Motor neuron (in vitro differentiated cells): ENCODE data around the gene NELL1. TPM values are rescaled to one million over a fixed set of nuclear protein-coding genes. Genes with fewer than 3 reads are reported as not detected.
A peak's percentile ranks its signal among the peaks of the same experiment; 100 is the strongest.
"Not testable (repeated sequence)": the region's sequence is repeated elsewhere in the genome, so short reads cannot be mapped to it uniquely, and the experiment has no call there.

Experiments used
- ATAC-seq, 8 experiments: fragments of 200-7000 bp; cut with Tn5 transposase; replicated peaks in 6 of 8; 2 replicates each; pipeline ENCODE4 v1.8.0; 2021; ENCODE audit warnings: mild to moderate bottlenecking in 8 of 8, moderate library complexity in 8 of 8
- H3K27ac ChIP-seq, 2 donors: fragments of 250-450 bp; sonication (Bioruptor Pico); 2 replicates each; pipeline ENCODE4 v1.9.0; 2021; ENCODE audit warnings: antibody characterized with exemption in 2 of 2, mild to moderate bottlenecking in 2 of 2, moderate library complexity in 1 of 2
- H3K4me1 ChIP-seq, 2 donors: fragments of 250-450 bp; sonication (Bioruptor Pico); replicated peaks in 1 of 2; 2 replicates each; pipeline ENCODE4 v1.6.1; 2021; ENCODE audit warnings: antibody characterized with exemption in 2 of 2, mild to moderate bottlenecking in 2 of 2, moderate library complexity in 1 of 2
- H3K4me3 ChIP-seq, 5 donors: fragments of 250-450 bp; sonication (Bioruptor Pico); 2 replicates each; pipeline ENCODE4 v1.9.0; 2021; ENCODE audit warnings: antibody characterized with exemption in 5 of 5, mild to moderate bottlenecking in 5 of 5, moderate library complexity in 4 of 5
- WGBS, 10 experiments: fragments of 450-650 bp; shearing (Covaris generic); methylation state at CpG; one replicate each; pipeline ENCODE4 v1.0.0; 2022; 5-methylcytosine and 5-hydroxymethylcytosine counted together
- in situ Hi-C, 9 experiments: fragments of 400-800 bp; cut with MboI; loops; one replicate each; pipeline ENCODE4 v1.15.0; 2021; ENCODE audit warnings: low sequenced_read_pairs in 9 of 9, low pct_unique_long_range_greater_than_20kb in 2 of 9; ENCODE audit not compliant: unreplicated experiment in 9 of 9
- total RNA-seq, 8 experiments: library from RNA; unstranded; fragments of 300-600 nt; gene quantifications; 2 replicates each; pipeline versions ENCODE4 v1.2.3 to v1.2.4, GENCODE V29; 2022

Gene NELL1
- total RNA-seq, 8 experiments from 2014 or later, result 0.25 to 129 (median 46.4) TPM

DNA sequence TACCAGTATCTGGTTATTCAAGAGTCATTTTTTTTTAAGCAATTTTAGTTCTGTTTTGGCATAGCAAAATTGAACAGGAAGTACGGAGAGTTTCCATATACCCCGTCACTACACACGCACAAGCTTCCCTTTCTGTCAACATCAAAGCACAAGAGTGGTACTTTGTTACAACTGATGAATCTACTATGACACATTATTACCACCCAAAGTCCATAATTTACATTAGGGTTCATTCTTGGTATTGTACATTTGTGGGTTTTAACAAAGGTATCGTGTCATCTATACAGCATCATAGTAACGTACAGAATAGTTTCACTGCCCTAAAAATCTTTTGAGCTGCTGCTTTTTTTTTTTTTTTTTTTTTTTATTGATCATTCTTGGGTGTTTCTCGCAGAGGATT lies 192.9 kb downstream of the NELL1 start:
- H3K4me3 ChIP-seq, ATAC-seq, in situ Hi-C loops, H3K27ac ChIP-seq: not testable (repeated sequence)
- WGBS, 10 experiments, result 46 to 100% (median 66%) methylated on average over 1 to 5 of the region's 6 CpGs; no CpG with 5 or more reads in 1 of the 10 experiments
- peaks cover 11 to 39% of the 10 kb centered on the region in 2 donors for H3K4me1 ChIP-seq

DNA sequence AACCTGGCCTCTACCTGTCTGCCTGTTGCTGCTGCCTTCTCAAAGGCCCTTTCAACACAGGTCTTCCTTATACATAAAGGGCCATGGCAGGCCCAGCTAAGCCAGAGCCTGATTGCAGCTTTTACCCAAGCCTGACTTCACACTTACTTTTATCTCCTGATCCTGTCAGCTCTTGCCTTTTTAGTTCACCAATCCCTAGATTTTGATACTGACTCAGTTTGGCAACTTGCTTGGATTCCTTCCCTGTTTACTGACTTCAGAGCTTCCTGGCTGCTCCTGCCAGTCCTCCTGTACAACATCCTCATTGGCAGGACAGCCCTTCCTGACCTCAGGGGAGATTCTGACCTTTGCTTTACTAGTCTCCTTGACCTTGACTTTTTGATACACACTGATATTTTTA lies 195.2 kb downstream of the NELL1 start:
- Histone ChIP-seq H3K27ac (no peak overlapping the region), H3K4me3 (no peak overlapping the region), H3K4me1 (peaks cover 11 to 29% of the 10 kb centered on the region in 2 donors)
- no peak for ATAC-seq
- in situ Hi-C loops, result no loop called here

DNA sequence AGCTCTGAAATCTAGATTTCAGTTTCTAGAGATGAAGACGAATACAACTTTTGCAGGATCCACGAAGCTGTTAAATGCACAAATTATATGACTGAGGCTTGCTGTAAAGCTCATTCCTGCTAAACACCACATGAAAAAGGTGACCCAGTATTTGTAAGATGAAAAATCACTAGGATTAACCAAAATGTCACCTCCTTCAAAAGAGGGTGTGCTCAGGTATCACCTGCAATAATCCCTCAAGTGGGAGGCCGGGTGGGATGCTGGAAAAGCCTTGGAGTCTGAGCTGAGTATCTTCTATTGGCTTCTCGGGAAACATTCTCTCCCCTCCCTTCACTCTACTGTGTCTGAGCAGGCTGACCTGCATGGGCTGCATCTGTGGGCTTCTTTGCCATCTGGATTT lies 195.8 kb downstream of the NELL1 start:
- Histone ChIP-seq H3K4me3 (no peak overlapping the region), H3K4me1 (peaks cover 11 to 24% of the 10 kb centered on the region in 2 donors), H3K27ac (no peak overlapping the region)
- WGBS, 10 experiments, result 6 to 100% (median 63%) methylated on average over 1 to 4 of the region's 4 CpGs; no CpG with 5 or more reads in 4 of the 10 experiments
- ATAC-seq, result no peak
- in situ Hi-C loops, result no loop called here

DNA sequence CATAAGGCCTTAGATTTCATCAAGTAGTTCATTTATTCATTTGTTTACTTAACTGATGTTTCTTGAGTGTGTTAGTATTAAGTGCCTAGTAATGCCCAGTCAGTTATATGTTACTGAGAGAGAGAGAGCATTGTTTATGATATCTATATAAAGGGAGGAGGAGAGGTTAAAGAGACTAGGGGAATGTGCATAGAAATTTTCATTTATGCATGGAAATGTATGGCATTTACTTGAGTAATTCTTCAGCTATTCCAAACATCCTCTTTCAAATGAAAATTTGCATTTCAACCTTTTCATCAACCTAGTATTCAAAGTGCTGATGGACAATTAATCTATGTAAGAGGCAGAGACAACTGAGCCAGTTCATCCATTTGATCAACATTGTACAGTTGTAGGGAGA lies 199.7 kb downstream of the NELL1 start:
- in situ Hi-C loops, result no loop called here
- peaks cover 0 to 3% of the 10 kb centered on the region in 2 donors for H3K4me1 ChIP-seq
- H3K27ac ChIP-seq, result no peak overlapping the region
- peak in 4 of 8 experiments; percentile 30 to 93 (median 64) for ATAC-seq
- H3K4me3 ChIP-seq, result no peak overlapping the region

DNA sequence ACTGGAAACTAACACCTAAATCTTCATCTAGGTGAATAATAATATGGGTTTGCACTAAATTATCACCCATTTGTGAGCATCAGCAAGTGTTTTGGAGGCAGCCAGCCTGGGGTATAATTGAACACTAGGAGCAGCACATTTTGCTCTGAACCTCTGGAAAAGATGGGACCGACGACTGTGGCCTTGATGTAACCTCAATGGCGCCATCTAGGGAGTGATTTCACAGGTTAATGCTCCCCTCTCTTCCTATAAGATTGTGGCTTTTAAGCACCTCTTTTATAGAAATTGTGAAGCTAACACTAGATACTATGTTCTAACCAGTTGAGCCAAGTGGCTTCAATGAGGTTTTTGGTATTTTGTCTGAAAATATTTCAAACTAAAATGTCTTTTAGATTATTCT lies 203.7 kb downstream of the NELL1 start:
- peaks cover 6 to 7% of the 10 kb centered on the region in 2 donors for H3K4me1 ChIP-seq
- no peak overlapping the region for H3K4me3 ChIP-seq
- in situ Hi-C loops, result no loop called here
- no peak overlapping the region for H3K27ac ChIP-seq
- 0 to 53% (median 24%) methylated on average over 1 to 3 of the region's 3 CpGs; no CpG with 5 or more reads in 4 of the 10 experiments for WGBS, 10 experiments
- peak; percentile 45 to 82 (median 68) for ATAC-seq

DNA sequence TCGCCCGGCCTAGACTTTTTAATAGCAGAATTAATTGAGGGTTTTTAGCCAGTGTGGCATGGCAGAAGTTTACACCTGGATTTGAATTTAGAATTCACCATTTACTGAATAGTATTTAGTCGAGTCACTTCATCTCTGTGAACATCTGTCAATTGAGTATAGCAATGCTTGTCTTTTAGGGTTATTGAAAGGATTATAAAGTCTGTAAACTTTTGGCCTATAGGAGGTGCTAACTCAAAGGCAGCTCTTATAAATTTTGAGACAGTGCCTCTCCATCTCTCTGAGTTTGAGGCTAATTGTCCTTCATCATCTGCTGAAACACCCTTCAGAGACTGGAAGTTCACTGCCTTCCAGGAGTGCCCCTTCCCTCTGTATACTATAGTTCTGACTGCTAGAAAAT lies 205.0 kb downstream of the NELL1 start:
- Histone ChIP-seq H3K4me1 (peaks cover 6 to 7% of the 10 kb centered on the region in 2 donors), H3K4me3 (no peak overlapping the region), H3K27ac (no peak overlapping the region)
- in situ Hi-C loops, result no loop called here
- no peak for ATAC-seq
- 25 to 100% (median 94%) methylated on average over 1 to 3 of the region's 3 CpGs; no CpG with 5 or more reads in 3 of the 10 experiments for WGBS, 10 experiments

DNA sequence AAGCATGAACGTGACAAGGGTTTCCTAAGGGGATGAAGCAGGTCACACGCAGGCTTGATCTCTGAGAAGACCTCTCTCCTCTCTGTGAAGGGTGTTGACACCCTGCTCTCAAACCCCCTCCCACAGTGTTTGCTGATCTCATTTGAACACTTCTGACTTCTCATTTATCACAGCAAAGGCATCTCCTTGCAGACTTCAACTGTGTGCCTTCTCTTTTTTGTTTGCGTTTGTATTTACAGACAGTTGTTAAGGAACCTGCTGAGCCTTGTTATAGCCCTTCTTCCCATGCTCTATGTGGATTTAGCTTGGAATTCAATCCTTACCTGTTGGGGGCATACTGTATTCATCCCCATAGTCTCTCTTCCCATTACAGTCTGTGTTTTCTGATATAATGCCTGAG lies 206.5 kb downstream of the NELL1 start:
- WGBS, 10 experiments, result 5 to 83% (median 42%) methylated on average over 1 to 3 of the region's 3 CpGs
- H3K27ac ChIP-seq, result no peak overlapping the region
- ATAC-seq, result peak in 5 of 8 experiments; percentile 26 to 69 (median 54)
- no peak overlapping the region for H3K4me3 ChIP-seq
- in situ Hi-C loops, result no loop called here
- H3K4me1 ChIP-seq, result peaks cover 7 to 8% of the 10 kb centered on the region in 2 donors

DNA sequence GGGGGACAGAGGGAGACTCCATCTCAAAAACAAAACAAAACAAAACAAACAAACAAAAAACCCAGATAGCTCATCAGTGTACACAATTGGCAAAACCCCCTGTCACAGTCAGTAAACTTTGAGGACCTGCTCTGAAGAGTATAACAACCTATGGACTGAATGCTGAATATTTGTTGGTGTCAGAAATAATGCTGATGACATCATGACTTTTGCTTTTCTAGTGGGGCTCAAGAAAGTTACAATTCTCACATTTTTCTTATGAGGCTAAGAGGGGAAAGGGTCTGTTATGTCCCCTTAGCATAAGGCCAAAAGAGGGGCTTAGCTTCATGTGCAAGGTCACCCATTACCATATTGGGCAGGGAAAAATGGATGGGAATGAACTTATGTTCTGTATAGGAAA lies 207.4 kb downstream of the NELL1 start:
- peaks cover 11 to 17% of the 10 kb centered on the region in 2 donors for H3K4me1 ChIP-seq
- ATAC-seq, result no peak
- H3K4me3 ChIP-seq, result no peak overlapping the region
- in situ Hi-C loops, result no loop called here
- H3K27ac ChIP-seq, result no peak overlapping the region

DNA sequence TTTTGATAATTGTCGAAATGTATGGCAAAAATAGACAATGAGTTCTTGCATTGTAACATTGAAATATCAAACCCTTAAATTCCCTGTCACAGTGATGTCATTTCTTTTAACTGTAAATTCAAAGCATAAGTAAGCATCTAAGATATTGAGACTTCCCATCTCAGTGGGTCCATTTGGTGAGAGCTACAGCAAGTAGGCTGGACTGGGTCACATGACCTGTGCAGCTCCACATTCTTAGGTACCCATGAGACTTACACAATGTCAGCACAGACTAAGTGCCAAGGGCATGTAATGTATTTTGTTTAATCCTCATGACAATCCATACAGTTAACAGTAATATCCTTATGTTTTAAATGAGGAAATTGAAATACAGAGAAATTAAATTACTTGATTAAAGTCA lies 210.7 kb downstream of the NELL1 start:
- Histone ChIP-seq H3K4me3 (no peak overlapping the region), H3K4me1 (peaks cover 14 to 27% of the 10 kb centered on the region in 2 donors), H3K27ac (no peak overlapping the region)
- WGBS, 10 experiments, result 0 to 100% (median 86%) methylated on average over 1 of the region's 1 CpG; no CpG with 5 or more reads in 1 of the 10 experiments
- in situ Hi-C loops, result no loop called here
- no peak for ATAC-seq

DNA sequence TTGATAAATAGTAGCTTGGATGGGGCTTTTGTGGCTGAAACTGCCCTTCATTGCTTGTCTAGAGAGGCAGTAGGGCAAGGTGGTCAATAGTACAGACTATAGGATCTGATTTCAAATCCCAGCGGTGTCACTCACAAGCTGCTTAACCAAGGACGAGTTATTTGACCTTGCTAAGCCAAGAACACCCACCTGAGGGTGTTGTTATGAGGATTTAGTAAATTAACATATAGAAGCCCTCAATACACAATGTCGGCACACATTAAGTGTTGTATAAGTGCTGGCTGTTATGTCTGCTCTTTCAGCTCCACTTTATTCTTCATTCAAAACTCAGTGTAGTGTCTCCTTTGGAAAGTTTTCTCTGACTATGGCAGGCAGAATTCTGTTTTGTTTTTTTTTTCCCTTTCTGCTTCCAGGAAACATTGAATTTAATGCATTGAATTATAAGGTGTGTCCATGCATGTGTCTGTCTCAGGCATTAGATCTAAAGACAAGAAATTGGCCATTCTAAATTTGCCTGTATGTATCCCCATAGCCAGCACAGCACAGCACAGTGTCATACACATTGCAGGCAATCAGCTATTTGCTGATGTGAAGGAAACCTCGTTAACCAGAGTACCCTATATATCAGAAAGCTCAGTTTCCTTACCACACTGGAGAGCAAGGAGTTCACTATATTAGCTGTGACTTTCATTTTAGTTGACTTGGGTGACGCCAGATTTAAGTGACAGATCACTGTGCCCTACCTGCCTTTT lies 212.1 kb downstream of the NELL1 start:
- 20 to 69% (median 47%) methylated on average over 1 to 5 of the region's 5 CpGs; no CpG with 5 or more reads in 2 of the 10 experiments for WGBS, 10 experiments
- H3K4me1 ChIP-seq, result peaks cover 7 to 24% of the 10 kb centered on the region in 2 donors
- no peak overlapping the region for H3K27ac ChIP-seq
- in situ Hi-C loops, result no loop called here
- peak in 2 of 8 experiments; percentile 18 to 22 for ATAC-seq
- no peak overlapping the region for H3K4me3 ChIP-seq

DNA sequence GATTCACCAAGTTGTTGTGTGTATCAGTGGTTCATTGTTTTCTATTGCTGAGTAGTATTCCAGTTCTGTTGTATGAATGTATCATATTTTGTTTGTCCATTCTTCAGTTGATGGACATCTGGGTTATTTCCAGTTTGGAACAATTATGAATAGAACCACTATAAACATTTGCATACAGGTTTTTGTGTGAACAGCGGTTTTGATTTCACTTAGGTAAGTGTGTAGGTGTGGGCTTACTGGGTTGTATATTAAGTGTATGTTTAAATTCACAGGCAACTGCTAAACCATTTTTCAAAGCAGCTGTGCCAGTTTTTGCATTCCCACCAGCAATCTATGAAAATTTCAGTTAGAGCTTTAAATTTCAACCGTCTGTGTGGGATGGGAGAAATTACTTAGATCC lies 217.8 kb downstream of the NELL1 start:
- no peak for ATAC-seq
- Histone ChIP-seq H3K27ac (no peak overlapping the region), H3K4me1 (peaks cover 4 to 10% of the 10 kb centered on the region in 2 donors), H3K4me3 (no peak overlapping the region)
- in situ Hi-C loops, result no loop called here
- WGBS, 10 experiments, result 0 to 100% (median 68%) methylated on average over 1 to 2 of the region's 2 CpGs; no CpG with 5 or more reads in 2 of the 10 experiments

DNA sequence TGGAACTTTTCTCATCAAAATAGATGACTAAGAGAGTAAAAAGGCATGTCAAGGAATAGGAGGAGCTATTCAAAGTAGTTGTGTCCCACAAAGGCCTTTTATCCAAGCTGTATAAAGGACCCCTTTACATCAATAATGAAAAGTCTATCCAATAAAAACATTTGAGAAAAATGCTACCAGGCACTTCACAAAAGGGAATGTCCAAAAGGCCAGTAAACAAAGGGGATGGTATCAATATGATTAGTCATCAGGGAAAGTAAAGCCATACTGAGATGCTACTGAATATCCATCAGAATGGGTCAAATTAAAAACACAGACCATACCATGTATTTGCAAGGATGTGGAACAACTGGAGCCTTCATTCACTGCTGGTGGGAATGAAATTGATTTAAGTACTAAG lies 224.9 kb downstream of the NELL1 start:
- H3K27ac ChIP-seq, result no peak overlapping the region
- H3K4me1 ChIP-seq, result peaks cover 0 to 10% of the 10 kb centered on the region in 2 donors
- no peak overlapping the region for H3K4me3 ChIP-seq
- ATAC-seq, result no peak
- in situ Hi-C loops, result no loop called here

DNA sequence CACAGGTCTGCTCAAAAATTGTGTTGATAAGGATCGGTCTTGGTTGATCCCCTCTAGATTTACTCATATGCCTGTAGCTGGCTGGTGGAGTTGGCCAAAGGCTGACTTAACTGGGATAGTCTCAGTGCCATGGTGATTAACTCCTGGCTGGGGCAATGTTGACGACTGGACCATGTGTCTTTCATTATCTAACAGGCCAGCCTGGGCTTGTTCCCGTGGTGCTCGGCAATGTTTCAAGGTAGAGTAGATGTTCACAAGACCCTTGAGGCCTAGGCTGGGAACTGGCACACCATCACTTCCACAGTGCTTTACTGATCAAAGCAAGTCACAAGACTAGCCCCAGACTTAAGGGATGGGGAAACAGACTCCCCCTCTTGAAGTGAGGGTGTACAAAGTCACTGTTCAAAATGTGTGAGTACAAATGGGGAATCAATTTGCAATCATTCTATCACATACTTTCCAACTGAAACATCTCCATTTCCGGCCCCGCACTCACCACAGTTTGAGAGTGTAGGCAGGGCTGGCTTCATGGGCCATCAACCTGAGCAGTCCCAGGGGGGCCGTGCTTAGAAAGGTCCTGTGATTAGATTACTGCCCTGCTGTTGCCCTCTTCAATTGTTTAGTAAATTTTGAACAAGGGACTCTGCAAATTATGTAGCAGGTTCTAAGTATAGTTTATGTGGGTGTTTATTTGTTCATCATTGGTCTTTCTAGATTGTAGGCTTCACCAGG lies 240.8 kb downstream of the NELL1 start:
- H3K4me1 ChIP-seq, result peaks cover 7 to 14% of the 10 kb centered on the region in 2 donors
- ATAC-seq, result peak in 1 of 8 experiments; percentile 46
- no peak overlapping the region for H3K4me3 ChIP-seq
- in situ Hi-C loops, result no loop called here
- H3K27ac ChIP-seq, result no peak overlapping the region
- 0 to 100% (median 75%) methylated on average over 1 to 5 of the region's 7 CpGs; no CpG with 5 or more reads in 1 of the 10 experiments for WGBS, 10 experiments
